K562 (cell line): ENCODE measurements around the gene PGAP2. TPM values are rescaled to one million over a fixed set of nuclear protein-coding genes. Genes with fewer than 3 reads are reported as not detected.

Experiments used
- ADNP ChIP-seq: fragments of 200-800 bp; sonication (Bioruptor generic); IDR thresholded peaks from 2 replicates; pipeline ENCODE4 v1.6.1; 2016; ENCODE audit warnings: missing genetic modification characterization, missing compliant biosample characterization
- HDGF ChIP-seq: fragments of 450-650 bp; IDR thresholded peaks from 2 replicates; pipeline ENCODE4 v1.6.1; 2016
- MCM7 ChIP-seq, 2 experiments: fragments of 450-650 bp; IDR thresholded peaks; 2 replicates each; pipeline ENCODE4 v1.6.1; 2016 to 2018
- NONO ChIP-seq, 2 experiments: fragments of 200-400 bp in 1 of 2; fragments of 450-650 bp in 1 of 2; formaldehyde crosslinking in 1 of 2; IDR thresholded peaks; 2 replicates each; pipeline ENCODE4 v1.6.1; 2017; ENCODE audit warnings: low read depth in 2 of 2, mild to moderate bottlenecking in 2 of 2, moderate library complexity in 2 of 2, low read length in 1 of 2
- SIX5 ChIP-seq, 2 experiments: IDR thresholded peaks; 2 replicates each; pipeline ENCODE4 v1.6.1; 2011; ENCODE audit warnings: low read length in 2 of 2, borderline replicate concordance in 1 of 2, low read depth in 1 of 2, mild to moderate bottlenecking in 1 of 2, moderate library complexity in 1 of 2; ENCODE audit not compliant: insufficient read depth in 1 of 2
- SMAD2 ChIP-seq: fragments of 150-350 bp; IDR thresholded peaks from 2 replicates; pipeline ENCODE4 v1.6.1; 2014; ENCODE audit warnings: low read depth, mild to moderate bottlenecking, low read length
- SMAD4 ChIP-seq: fragments of 250-450 bp; sonication (Bioruptor Pico); conservative IDR thresholded peaks from 2 replicates; pipeline ENCODE4 v1.8.0; 2021; ENCODE audit warnings: inconsistent platforms, mild to moderate bottlenecking, moderate library complexity
- SNIP1 ChIP-seq: fragments of 450-650 bp; IDR thresholded peaks from 2 replicates; pipeline ENCODE4 v1.7.1; 2017; ENCODE audit warnings: low read depth, mild to moderate bottlenecking
- TCF7L2 ChIP-seq: fragments of 150-350 bp; IDR thresholded peaks from 2 replicates; pipeline ENCODE4 v1.6.1; 2016; ENCODE audit warnings: low read depth, mild to moderate bottlenecking, low read length, moderate library complexity
- TGIF2 ChIP-seq: sonication (generic); formaldehyde crosslinking; IDR thresholded peaks from 2 replicates; pipeline ENCODE4 v1.8.1; 2022; ENCODE audit warnings: mild to moderate bottlenecking, missing genetic modification reagents, moderate library complexity
- ZBTB17 ChIP-seq: fragments of 450-650 bp; formaldehyde crosslinking; IDR thresholded peaks from 2 replicates; pipeline ENCODE4 v1.4.0; 2020; ENCODE audit warnings: mild to moderate bottlenecking
- ZNF124 ChIP-seq: sonication (generic); formaldehyde crosslinking; IDR thresholded peaks from 2 replicates; pipeline ENCODE4 v1.8.1; 2022; ENCODE audit warnings: missing genetic modification reagents
- ZNF274 ChIP-seq: IDR thresholded peaks from 2 replicates; pipeline ENCODE4 v1.6.1; 2011; ENCODE audit warnings: low read depth, mild to moderate bottlenecking, low read length, moderate library complexity, borderline replicate concordance
- ZNF589 ChIP-seq: fragments of 200-800 bp; sonication (Bioruptor generic); IDR thresholded peaks from 2 replicates; pipeline ENCODE4 v1.6.1; 2016; ENCODE audit warnings: low read depth, missing genetic modification characterization, missing compliant biosample characterization
- polyA plus RNA-seq, 8 experiments: library from polyadenylated mRNA; depleted of rRNA in 4 of 8; stranded (reverse) in 5 of 8; unstranded in 3 of 8; fragments of >200 nt; fragmentation: Nextera tagmentation in 2 of 8; fragmentation: Illumina TruSeq in 1 of 8; extraction: Ambion mirVana in 2 of 8; extraction: Trizol in 1 of 8; gene quantifications; 2 replicates each; pipeline versions ENCODE4 v1.2.1 to v1.2.3, GENCODE V29; 2011 to 2014; ENCODE audit warnings: inconsistent platforms in 1 of 8, missing spikeins in 1 of 8
- total RNA-seq, 7 experiments: library from RNA; depleted of rRNA in 6 of 7; stranded (reverse); fragments of >200 nt in 6 of 7; fragmentation: Illumina TruSeq in 2 of 7; extraction: Trizol in 2 of 7; gene quantifications; 2 replicates each; pipeline versions ENCODE4 v1.2.1 to v1.2.3, GENCODE V29; 2011 to 2021; ENCODE audit warnings: low replicate concordance in 1 of 7
- TF ChIP-seq, protein P1 (sequence below): fragments of 250-450 bp; sonication (Bioruptor Pico); IDR thresholded peaks from 2 replicates; pipeline ENCODE4 v1.5.0; 2021; ENCODE audit warnings: mild to moderate bottlenecking, borderline replicate concordance
- TF ChIP-seq, protein P2 (sequence below): sonication (generic); formaldehyde crosslinking; IDR thresholded peaks from 2 replicates; pipeline ENCODE4 v1.9.0; 2022; ENCODE audit warnings: mild to moderate bottlenecking, missing genetic modification reagents
- TF ChIP-seq, protein P3 (sequence below), 3 experiments: IDR thresholded peaks in 2 of 3; conservative IDR thresholded peaks in 1 of 3; 2 replicates each; pipeline ENCODE4 v1.5.1; 2011 to 2012; ENCODE audit warnings: low read length in 3 of 3, mild to moderate bottlenecking in 3 of 3, control low read depth in 2 of 3, improper control_type of control experiment in 1 of 3, inconsistent platforms in 1 of 3, low read depth in 1 of 3, mixed read lengths in 1 of 3, moderate library complexity in 1 of 3; ENCODE audit not compliant: insufficient read depth in 2 of 3
- TF ChIP-seq, protein P4 (sequence below): sonication (generic); formaldehyde crosslinking; IDR thresholded peaks from 2 replicates; pipeline ENCODE4 v1.8.1; 2023; ENCODE audit warnings: mild to moderate bottlenecking, missing genetic modification reagents
- TF ChIP-seq, protein P5 (sequence below): sonication (generic); formaldehyde crosslinking; IDR thresholded peaks from 2 replicates; pipeline ENCODE4 v1.8.0; 2022; ENCODE audit warnings: mild to moderate bottlenecking, missing genetic modification reagents

The PGAP2 gene
- total and polyA plus RNA-seq, 9 of the 15 experiments (the other 6 are each of a cell fraction or from before 2014, with no cell fraction given) = 17.9 to 47.2 (median 33.7) TPM

DNA sequence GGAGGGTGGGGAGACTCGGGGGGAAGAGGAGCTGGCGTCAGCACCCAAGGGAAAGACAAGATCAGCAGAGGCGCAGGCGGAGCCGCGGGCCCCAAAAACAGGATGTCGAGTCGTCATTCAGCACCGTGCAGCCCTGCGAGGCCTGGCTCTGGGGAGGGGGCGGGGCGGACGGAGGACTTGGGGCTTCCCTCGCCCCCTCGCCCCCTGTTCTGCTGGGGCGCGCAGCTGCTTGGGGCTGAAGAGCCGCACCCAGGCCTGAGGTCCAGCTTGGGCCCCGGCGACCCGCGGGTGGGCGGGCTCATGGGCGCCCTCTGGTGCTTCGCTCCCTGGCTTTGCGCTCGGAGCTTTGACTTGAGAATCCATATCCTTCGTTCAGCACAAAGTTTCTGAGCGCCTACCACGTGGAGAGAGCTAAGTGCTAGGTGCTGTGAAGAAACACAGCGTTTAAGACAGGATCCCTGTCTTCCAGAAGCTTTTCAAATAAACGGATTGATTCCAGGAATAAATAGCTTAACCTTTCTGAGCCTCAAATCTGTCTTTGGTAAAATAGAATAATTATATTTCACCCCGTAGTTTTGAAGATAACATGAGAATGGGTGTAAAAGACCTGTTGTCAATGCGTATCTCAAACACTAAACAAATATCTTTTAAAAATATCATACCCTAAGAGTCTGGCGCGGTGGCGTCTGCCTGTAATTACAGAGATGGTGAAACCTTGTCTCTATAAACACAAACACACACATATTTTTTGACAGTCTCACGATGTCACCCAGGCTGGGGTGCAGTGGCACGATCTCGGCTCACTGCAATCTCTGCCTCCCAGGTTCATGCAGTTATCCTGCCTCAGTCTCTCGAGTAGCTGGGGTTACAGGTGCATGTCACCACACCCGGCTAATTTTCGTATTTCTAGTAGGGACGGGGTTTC lies 33.3 kb downstream of the PGAP2 start (continued):
- TF ChIP-seq, protein P1, sequence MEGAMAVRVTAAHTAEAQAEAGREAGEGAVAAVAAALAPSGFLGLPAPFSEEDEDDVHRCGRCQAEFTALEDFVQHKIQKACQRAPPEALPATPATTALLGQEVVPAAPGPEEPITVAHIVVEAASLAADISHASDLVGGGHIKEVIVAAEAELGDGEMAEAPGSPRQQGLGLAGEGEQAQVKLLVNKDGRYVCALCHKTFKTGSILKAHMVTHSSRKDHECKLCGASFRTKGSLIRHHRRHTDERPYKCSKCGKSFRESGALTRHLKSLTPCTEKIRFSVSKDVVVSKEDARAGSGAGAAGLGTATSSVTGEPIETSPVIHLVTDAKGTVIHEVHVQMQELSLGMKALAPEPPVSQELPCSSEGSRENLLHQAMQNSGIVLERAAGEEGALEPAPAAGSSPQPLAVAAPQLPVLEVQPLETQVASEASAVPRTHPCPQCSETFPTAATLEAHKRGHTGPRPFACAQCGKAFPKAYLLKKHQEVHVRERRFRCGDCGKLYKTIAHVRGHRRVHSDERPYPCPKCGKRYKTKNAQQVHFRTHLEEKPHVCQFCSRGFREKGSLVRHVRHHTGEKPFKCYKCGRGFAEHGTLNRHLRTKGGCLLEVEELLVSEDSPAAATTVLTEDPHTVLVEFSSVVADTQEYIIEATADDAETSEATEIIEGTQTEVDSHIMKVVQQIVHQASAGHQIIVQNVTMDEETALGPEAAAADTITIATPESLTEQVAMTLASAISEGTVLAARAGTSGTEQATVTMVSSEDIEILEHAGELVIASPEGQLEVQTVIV = no peak
- TF ChIP-seq, protein P2, sequence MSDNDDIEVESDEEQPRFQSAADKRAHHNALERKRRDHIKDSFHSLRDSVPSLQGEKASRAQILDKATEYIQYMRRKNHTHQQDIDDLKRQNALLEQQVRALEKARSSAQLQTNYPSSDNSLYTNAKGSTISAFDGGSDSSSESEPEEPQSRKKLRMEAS (CRISPR knock-in tag) = peak; percentile 86
- TF ChIP-seq ZNF274 (no peak), NONO (IDR thresholded peaks at IDR 0.05; ENCODE audit: low read depth in 2 of 2, low read length in 1 of 2) (no peak), SMAD2 (no peak), TGIF2 (CRISPR knock-in tag) (no peak), HDGF (no peak), ZBTB17 (CRISPR knock-in tag) (0 out of 2 replicates have a peak, but pooled peaks have one; percentile 21), SIX5 (IDR thresholded peaks at IDR 0.05; ENCODE audit: borderline replicate concordance in 1 of 2, insufficient read depth in 1 of 2, low read depth in 1 of 2, low read length in 2 of 2) (no peak), SMAD4 (CRISPR knock-in tag) (no peak; the same call in none of the 2 replicates), ZNF589 (CRISPR knock-in tag) (peak; percentile 67), TCF7L2 (no peak), SNIP1 (no peak), ZNF124 (CRISPR knock-in tag) (no peak), MCM7 (IDR thresholded peaks at IDR 0.05) (no peak), ADNP (tag) (no peak)
- TF ChIP-seq, protein P3, sequence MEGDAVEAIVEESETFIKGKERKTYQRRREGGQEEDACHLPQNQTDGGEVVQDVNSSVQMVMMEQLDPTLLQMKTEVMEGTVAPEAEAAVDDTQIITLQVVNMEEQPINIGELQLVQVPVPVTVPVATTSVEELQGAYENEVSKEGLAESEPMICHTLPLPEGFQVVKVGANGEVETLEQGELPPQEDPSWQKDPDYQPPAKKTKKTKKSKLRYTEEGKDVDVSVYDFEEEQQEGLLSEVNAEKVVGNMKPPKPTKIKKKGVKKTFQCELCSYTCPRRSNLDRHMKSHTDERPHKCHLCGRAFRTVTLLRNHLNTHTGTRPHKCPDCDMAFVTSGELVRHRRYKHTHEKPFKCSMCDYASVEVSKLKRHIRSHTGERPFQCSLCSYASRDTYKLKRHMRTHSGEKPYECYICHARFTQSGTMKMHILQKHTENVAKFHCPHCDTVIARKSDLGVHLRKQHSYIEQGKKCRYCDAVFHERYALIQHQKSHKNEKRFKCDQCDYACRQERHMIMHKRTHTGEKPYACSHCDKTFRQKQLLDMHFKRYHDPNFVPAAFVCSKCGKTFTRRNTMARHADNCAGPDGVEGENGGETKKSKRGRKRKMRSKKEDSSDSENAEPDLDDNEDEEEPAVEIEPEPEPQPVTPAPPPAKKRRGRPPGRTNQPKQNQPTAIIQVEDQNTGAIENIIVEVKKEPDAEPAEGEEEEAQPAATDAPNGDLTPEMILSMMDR (IDR thresholded peaks at IDR 0.05 in 2 of 3, conservative IDR thresholded peaks at IDR 0.05 in 1 of 3; ENCODE audit: insufficient read depth in 2 of 3, low read depth in 1 of 3, low read length in 3 of 3) = peak; percentile 86 to 95 (median 89)
- TF ChIP-seq, protein P4, sequence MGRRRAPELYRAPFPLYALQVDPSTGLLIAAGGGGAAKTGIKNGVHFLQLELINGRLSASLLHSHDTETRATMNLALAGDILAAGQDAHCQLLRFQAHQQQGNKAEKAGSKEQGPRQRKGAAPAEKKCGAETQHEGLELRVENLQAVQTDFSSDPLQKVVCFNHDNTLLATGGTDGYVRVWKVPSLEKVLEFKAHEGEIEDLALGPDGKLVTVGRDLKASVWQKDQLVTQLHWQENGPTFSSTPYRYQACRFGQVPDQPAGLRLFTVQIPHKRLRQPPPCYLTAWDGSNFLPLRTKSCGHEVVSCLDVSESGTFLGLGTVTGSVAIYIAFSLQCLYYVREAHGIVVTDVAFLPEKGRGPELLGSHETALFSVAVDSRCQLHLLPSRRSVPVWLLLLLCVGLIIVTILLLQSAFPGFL (CRISPR knock-in tag) = no peak
- TF ChIP-seq, protein P5, sequence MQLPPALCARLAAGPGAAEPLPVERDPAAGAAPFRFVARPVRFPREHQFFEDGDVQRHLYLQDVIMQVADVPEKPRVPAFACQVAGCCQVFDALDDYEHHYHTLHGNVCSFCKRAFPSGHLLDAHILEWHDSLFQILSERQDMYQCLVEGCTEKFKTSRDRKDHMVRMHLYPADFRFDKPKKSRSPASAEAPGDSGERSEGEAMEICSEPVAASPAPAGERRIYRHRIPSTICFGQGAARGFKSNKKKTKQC = peak; percentile 73; the same call in 1 of the 2 replicates
